NCI-H510A (cell line): Measurements from ENCODE around the gene PFKM.

ENCODE experiments used
- DNase-seq: peaks from one replicate; lab custom pipeline; 2025; lab: John Stamatoyannopoulos, UW

Gene PFKM

DNA sequence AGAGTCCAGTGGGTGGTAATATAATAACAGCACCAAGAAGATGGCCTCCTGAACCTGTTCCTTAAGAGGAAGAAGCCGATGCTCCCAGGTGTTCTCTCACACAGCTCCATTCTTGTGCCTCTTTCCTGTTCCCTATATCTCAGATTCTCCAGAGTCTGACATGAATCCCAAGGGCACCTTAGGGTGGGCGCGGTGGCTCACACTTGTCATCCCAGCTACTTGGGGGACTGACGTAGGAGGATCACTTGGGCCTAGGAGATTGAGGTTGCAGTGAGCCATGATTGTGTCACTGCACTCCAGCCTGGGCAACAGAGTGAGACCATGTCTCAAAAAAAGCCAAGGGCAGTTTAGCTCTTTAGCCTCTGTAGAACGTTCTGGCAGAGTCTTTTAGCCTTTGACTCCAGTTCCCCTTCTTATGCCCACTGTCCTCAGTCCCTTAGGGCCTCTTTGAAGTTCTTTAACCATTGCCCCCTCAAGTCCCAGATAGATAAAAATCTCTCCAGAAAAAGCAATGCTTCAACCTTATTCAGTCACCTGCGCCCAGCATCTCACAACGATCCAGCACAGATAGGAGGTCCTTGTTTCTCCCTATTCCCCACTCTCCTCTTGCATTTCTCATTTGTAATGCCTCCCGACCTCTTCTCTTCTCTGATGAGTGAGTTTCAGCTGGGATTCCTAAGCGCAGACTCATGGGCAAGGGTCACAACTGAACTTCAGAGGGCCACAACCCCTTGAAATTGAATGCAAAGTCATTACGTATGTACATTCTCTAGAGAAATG lies 68.9 kb downstream of the PFKM start:
- DNase-seq, result no peak

DNA sequence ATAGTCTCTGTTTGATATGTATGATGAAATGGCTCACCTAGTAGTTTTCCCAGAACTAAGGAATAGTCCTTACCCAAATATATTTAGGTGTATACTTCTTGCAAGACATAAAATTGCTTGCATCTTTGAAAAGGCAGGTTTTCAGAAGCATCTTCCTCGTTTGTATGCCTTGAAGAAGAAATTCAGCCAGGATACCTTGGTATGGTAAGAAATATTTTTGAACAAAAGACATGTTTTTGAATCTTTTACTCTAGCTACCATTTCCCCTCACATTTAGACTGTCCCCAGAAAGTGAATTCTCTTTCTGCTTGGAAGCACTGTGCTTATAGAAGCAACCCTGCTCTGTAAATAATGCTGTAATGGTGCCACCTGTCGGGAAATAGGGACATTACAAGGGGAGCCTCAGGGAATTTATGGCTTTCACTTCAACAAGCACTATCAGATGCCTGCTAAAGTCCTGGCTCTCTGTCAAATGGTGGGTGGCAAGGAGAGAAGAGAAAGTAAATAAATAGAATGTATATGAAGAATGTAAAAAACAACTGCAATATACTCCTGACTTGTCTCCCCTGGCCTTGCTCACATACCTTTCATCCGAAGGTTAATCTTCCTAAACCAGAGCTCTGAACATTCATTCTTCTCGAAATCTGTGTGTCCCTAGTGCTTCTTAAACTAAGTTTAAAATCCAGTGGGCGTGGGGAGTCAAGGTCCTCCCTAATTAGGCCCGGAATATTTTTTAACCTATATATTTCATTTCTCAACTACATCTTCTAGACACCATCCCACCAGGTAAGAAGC lies 70.4 kb downstream of the PFKM start:
- peak; percentile 13 for DNase-seq

DNA sequence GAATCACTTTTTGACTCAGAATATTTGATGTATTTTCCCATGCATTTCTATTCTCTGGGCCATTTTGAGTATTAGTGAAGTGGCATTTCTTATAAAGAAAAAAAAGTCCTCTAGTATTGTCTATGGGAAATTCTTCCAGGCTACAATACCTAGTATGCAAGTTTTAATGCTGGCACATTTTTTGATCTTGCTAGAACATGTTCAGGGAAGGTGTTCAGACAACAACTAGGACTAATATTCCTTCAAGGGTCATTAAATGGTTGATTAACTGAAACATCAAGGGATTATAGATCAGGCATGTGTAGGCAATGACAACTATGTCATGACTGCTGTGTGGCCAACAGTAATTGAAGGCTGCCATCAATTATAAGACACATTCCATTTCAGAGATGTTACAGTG lies 71.9 kb downstream of the PFKM start:
- no peak for DNase-seq

DNA sequence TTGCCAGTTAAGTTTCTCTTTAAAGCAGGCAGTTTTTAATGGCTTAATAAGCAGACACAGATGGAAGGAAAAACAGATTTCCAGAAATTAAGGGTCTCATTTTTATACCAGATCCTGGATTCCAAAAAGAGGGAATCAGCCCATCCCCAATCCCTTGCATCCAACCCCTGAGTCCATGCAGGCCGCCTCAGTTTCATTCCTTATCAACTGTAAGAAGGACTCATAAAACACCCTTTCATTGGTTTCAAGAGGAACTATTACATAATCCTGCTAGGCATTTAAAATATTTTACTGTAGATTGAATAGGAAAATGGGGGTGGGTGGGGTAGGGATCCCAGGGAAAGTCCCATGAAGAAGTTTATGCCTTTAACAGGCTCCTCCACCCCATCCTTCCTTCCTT lies 73.7 kb downstream of the PFKM start:
- DNase-seq, result no peak

DNA sequence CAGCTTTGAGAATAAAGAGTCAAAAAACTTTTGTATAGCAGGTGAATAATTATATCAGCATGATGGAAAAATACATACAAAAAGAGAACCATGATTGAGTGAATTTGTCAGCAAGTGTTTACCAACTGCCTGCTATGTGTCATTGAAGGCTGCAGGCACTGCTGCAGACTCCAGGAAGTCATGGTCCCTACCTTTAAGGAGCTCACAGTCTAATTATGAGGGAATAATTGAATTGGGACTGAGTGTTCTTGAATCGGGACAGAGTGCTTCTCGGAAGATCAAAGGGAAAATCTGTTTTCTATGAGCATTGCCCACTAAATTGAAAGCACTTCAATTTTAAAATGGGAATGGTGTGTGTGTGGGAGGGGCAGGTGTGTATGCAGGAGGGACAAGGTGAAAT lies 74.5 kb downstream of the PFKM start:
- DNase-seq, result no peak

DNA sequence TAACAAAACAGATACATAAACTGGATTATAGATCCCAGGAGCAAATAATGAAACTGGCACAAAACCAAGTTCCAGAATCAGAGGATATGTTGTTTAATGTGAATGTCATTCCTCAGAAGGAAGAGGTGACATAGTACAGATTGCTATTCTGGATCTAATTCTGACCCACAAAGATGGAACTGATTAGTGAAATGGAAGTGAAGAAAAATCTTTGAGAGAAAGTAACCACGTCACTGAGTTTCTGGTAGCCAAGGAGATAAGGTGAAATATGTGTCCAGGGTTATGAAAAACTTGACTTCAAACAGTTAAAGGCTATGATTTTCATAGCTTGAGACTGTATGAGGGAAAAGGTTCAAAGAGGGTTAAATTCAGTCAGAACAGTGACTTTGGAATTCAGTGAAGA lies 75.6 kb downstream of the PFKM start:
- DNase-seq, result no peak
